Subcutaneous abdominal adipose tissue (tissue), 5 donors: ENCODE data around the gene ZNF407.

ENCODE experiments used
- H3K27ac ChIP-seq: one replicate; pipeline ENCODE4 v1.7.0; 2013; ENCODE audit warnings: low read depth, mild to moderate bottlenecking, inconsistent platforms, low read length, moderate library complexity
- H3K27me3 ChIP-seq, 5 donors: one replicate each; pipeline ENCODE4 v1.7.0; 2013; ENCODE audit warnings: low read length in 5 of 5, inconsistent platforms in 1 of 5; ENCODE audit not compliant: control insufficient read depth in 5 of 5, insufficient read depth in 4 of 5
- H3K36me3 ChIP-seq, 5 donors: one replicate each; pipeline ENCODE4 v1.7.0; 2013; ENCODE audit warnings: low read length in 5 of 5; ENCODE audit not compliant: control insufficient read depth in 5 of 5, insufficient read depth in 5 of 5
- H3K4me1 ChIP-seq, 5 donors: one replicate each; pipeline ENCODE4 v1.7.0; 2013; ENCODE audit warnings: low read length in 5 of 5, mild to moderate bottlenecking in 3 of 5, moderate library complexity in 1 of 5; ENCODE audit not compliant: control insufficient read depth in 5 of 5, insufficient read depth in 5 of 5
- H3K4me3 ChIP-seq, 5 donors: one replicate each; pipeline ENCODE4 v1.7.0; 2013; ENCODE audit warnings: low read length in 5 of 5, low read depth in 1 of 5
- H3K9ac ChIP-seq, 5 donors: one replicate each; pipeline ENCODE4 v1.7.0; 2013; ENCODE audit warnings: low read length in 5 of 5, mild to moderate bottlenecking in 4 of 5, moderate library complexity in 3 of 5
- H3K9me3 ChIP-seq, 5 donors: one replicate each; pipeline ENCODE4 v1.7.0; 2013; ENCODE audit warnings: low read length in 5 of 5; ENCODE audit not compliant: control insufficient read depth in 5 of 5
- donor health status: healthy.
- donor health status: healthy.
- donor health status: healthy.
- donor health status: healthy.
- donor health status: healthy.

The ZNF407 gene

DNA sequence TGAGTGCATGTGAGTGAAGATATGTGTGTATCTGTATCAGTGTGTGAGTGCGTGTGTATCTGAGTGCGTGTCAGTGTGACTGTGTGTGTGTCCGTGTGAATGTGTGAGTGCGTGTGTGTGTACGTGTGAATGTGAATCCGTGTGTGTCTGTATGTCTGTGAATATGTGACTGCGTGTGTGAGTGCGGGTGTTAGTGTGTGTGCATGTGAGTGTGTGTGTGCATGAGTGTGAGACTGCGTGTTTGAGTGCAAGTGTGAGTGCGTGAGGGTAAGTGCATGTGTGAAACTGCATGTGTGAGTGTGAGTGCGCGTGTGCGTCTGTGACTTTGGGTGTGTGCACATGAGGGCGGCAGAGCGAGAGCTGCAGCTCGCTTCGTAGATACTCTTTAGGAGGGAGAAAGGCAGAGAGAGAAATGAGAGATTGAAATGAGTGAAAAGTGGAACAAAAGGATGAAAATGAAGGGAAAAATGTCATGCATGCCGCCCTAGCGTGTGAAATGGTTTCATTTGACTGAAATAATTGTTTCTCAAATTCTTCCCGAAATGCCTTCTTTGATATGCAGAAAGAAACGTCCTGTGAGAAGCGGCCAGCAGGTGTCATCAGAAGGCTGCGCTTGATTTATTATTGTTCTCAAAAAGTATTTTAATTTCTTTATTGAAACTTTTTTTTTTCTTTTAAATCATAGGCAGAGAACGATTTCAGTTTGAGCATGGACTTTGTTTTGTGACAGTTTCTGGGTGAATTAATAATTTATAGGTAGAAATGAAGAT lies 25.6 kb downstream of the ZNF407 start:
- Histone ChIP-seq H3K36me3 (no peaks in the 10 kb centered on the region), H3K9me3 (no peaks in the 10 kb centered on the region), H3K9ac (no peak overlapping the region), H3K4me1 (peaks cover 0 to 11% (median 7%) of the 10 kb centered on the region in 5 donors), H3K27ac (no peak overlapping the region), H3K27me3 (no peaks in the 10 kb centered on the region), H3K4me3 (no peak overlapping the region)

GRCh38 chr18:74624466-74624865 lies 26.8 kb downstream of the ZNF407 start:
- no peaks in the 10 kb centered on the region for H3K9me3 ChIP-seq
- no peaks in the 10 kb centered on the region for H3K27me3 ChIP-seq
- no peak overlapping the region for H3K9ac ChIP-seq
- H3K4me1 ChIP-seq, result peaks cover 0 to 4% (median under 1%) of the 10 kb centered on the region in 5 donors
- H3K27ac ChIP-seq, result no peak overlapping the region
- H3K4me3 ChIP-seq, result no peak overlapping the region
- H3K36me3 ChIP-seq, result no peaks in the 10 kb centered on the region

DNA sequence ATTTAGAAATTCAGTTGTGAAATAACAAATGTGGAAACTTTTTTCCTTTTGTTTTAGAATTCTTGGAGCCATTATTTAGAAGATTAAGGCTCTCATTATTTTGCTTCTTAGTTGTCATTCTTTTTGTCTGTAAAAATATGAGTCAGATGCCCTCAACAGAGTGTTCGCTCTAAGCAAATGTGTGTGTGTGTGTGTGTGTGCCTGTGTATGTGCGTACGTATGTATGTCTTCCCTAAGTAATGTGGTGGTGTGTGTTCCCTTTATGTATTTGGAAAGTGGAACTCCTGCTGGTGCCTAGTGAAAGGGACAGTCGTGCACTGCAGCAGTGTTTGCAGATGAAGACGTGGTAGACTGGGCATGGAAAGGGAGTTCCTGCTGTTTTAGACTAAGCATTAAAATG lies 27.5 kb downstream of the ZNF407 start:
- Histone ChIP-seq H3K4me3 (no peak overlapping the region), H3K9me3 (no peaks in the 10 kb centered on the region), H3K4me1 (peaks cover 0 to 4% (median 0%) of the 10 kb centered on the region in 5 donors), H3K9ac (no peak overlapping the region), H3K27ac (no peak overlapping the region), H3K27me3 (no peaks in the 10 kb centered on the region), H3K36me3 (no peaks in the 10 kb centered on the region)

DNA sequence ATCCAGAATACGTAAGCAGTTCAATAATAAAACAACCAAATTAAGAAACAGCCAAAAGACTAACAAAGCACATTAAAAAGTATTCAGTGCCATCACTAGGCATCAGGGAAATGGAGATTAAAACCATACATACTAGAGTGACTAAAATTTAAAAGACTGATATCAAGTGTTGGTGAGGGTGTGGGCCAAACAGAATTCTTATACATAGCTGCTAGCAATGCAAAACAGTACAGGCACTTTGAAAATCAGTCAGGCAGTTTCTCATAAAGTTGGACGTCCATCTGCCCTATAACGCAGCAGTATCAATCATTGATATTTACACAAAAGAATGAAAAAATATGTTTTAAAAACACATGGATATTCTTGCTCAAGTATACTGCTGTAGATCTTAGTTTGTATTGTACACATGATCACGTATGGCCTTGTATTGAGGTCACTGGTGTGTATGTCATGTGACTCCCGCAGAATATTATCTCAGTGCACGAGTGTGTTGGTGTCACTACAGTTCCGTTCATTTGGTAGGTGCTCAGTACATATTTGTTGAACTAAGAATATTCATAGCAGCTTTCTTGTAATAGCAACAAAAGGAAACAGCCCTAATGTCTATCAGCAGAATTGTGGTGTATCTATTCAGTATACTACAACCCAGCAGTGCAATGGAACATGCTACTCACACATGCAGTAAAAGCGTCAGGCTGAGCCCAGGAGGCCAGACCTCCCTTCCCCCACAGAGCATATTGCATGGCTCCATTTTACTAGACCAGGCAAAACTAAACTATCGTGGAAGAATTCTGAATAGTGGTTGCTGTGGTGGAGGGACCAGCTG lies 28.6 kb downstream of the ZNF407 start:
- no peak overlapping the region for H3K4me3 ChIP-seq
- H3K27me3 ChIP-seq, result no peaks in the 10 kb centered on the region
- H3K9ac ChIP-seq, result no peak overlapping the region
- H3K4me1 ChIP-seq, result peaks cover 0 to 8% (median 0%) of the 10 kb centered on the region in 5 donors
- H3K36me3 ChIP-seq, result peaks cover 0 to 2% (median 0%) of the 10 kb centered on the region in 5 donors
- no peak overlapping the region for H3K27ac ChIP-seq
- H3K9me3 ChIP-seq, result no peaks in the 10 kb centered on the region

- Histone ChIP-seq H3K4me3 (no peak overlapping the region), H3K27ac (no peak overlapping the region), H3K4me1 (peaks cover 0 to 9% (median 3%) of the 10 kb centered on the region in 5 donors)
Observed at GRCh38 chr18:74630804-74631203, 33.1 kb downstream of the ZNF407 start.

GRCh38 chr18:74631212-74631611 lies 33.5 kb downstream of the ZNF407 start:
- Histone ChIP-seq H3K9ac (no peak overlapping the region), H3K36me3 (peaks cover 10 to 30% (median 22%) of the 10 kb centered on the region in 5 donors), H3K27me3 (no peaks in the 10 kb centered on the region), H3K9me3 (no peaks in the 10 kb centered on the region), H3K27ac (no peak overlapping the region), H3K4me3 (no peak overlapping the region), H3K4me1 (peaks cover 0 to 9% (median 3%) of the 10 kb centered on the region in 5 donors)

More at GRCh38 chr18:74630804-74631203, 33.1 kb downstream of the ZNF407 start:
- Histone ChIP-seq H3K9me3 (no peaks in the 10 kb centered on the region), H3K27me3 (no peaks in the 10 kb centered on the region), H3K36me3 (peaks cover 10 to 30% (median 22%) of the 10 kb centered on the region in 5 donors), H3K9ac (no peak overlapping the region)

GRCh38 chr18:74631623-74632350 lies 34.1 kb downstream of the ZNF407 start:
- H3K27me3 ChIP-seq, result no peaks in the 10 kb centered on the region
- no peak overlapping the region for H3K27ac ChIP-seq
- H3K4me1 ChIP-seq, result peaks cover 0 to 9% (median 3%) of the 10 kb centered on the region in 5 donors
- no peak overlapping the region for H3K4me3 ChIP-seq
- H3K36me3 ChIP-seq, result peaks cover 15 to 30% (median 22%) of the 10 kb centered on the region in 5 donors
- no peaks in the 10 kb centered on the region for H3K9me3 ChIP-seq
- H3K9ac ChIP-seq, result no peak overlapping the region

- Histone ChIP-seq H3K4me1 (peaks cover 0 to 9% (median 3%) of the 10 kb centered on the region in 5 donors), H3K9ac (no peak overlapping the region), H3K9me3 (no peaks in the 10 kb centered on the region), H3K36me3 (peaks cover 15 to 30% (median 22%) of the 10 kb centered on the region in 5 donors), H3K27ac (no peak overlapping the region), H3K4me3 (no peak overlapping the region), H3K27me3 (no peaks in the 10 kb centered on the region)
Observed at GRCh38 chr18:74632351-74632679, 34.6 kb downstream of the ZNF407 start.

DNA sequence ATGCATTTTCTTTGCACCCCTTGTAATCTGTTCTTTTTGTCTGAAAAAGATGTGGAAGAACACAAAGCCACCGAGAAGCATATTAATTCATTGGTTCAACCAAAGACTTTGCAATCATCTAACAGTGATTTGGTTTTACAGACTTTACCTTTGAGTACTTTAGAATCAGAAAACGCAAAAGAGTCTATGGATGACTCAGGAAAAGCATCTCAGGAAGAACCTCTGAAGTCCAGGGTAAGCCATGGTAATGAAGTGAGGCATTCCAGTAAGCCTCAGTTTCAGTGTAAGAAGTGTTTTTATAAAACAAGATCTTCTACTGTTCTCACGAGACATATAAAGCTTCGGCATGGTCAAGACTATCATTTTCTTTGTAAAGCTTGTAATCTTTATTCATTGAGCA lies 35.2 kb downstream of the ZNF407 start:
- Histone ChIP-seq H3K4me1 (peaks cover 0 to 9% (median 3%) of the 10 kb centered on the region in 5 donors), H3K27ac (no peak overlapping the region), H3K9ac (peak overlapping the region in 1 of 5 donors; percentile 2), H3K36me3 (peaks cover 15 to 30% (median 22%) of the 10 kb centered on the region in 5 donors), H3K9me3 (no peaks in the 10 kb centered on the region), H3K4me3 (no peak overlapping the region), H3K27me3 (no peaks in the 10 kb centered on the region)
